ENCODE data around the gene U2AF1L4. TPM values are rescaled to one million over a fixed set of nuclear protein-coding genes. Genes with fewer than 3 reads are reported as not detected.
"Not testable (repeated sequence)": the region's sequence is repeated elsewhere in the genome, so short reads cannot be mapped to it uniquely, and the experiment has no call there.

The U2AF1L4 gene
- total RNA-seq, 1 donor from 2014 or later = 8.7 TPM

DNA sequence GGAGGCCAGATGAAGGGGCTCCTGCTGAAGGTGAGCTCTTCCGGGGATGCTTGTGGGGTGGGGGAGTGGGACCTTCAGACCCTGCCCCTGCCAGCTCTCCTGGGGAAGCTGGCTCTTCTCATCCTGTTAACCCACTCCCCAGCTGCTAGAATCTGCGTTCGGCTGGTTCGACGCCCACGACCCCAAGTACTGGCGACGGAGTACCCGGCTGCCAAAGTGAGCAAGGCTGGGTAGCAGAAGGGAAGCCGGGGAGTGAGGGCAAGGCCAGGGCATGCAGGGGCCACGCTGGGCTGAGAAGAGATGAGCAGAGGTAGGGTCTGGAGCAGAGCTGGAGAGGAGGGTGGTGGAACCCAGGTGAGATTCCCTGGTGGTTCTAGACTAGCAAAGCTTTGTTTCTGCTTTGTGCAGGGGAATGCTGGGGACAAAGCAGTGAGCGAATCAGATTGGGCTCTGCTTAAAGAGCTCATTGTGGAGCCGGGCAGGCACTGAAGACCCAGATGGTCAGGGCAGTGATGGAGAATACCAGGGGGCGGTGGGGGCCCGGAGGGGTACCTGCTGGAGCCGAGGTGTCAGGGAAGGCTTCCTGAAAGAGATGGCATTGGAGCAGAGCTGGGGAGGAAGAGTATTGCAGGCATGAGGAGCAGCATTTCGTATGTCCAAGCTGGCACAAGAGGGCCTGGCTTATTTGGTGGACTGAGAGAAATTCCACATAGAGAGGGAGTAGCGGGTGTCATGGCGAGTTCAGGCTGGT is 17.1 kb downstream of the U2AF1L4 start:
- no peak for DNase-seq (ENCODE audit: extremely low read depth, low read depth, low spot score)

DNA sequence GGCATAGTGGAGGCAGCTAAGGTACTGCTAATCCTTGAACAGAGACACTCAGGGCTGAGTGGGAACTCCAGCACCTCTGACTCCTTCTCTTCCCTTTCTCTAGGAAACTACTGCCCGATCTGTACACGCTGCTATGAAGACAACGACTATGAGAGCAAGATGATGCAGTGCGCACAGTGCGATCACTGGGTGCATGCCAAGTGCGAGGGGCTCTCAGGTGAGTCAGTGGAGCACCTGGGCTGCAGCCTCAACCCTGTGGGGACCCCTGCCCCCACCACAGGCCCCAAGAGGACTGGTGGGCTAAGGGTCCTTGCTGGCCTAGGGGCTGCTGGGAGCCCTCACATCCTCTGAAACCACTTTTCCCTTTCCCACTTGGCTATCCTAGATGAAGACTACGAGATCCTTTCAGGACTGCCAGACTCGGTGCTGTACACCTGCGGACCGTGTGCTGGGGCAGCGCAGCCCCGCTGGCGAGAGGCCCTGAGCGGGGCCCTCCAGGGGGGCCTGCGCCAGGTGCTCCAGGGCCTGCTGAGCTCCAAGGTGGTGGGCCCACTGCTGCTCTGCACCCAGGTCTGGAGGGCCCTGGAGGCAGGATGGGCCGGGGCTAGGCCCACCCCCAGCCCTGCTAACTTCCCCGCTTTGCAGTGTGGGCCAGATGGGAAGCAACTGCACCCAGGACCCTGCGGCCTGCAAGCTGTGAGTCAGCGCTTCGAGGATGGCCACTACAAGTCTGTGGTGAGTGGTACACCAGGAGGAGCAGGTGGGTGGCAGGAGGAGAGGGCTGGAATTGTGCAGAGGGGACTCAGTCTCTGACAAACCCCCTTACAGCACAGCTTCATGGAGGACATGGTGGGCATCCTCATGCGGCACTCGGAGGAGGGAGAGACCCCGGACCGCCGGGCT is 17.9 kb downstream of the U2AF1L4 start:
- DNase-seq (ENCODE audit: extremely low read depth, low read depth, low spot score) = no peak

DNA sequence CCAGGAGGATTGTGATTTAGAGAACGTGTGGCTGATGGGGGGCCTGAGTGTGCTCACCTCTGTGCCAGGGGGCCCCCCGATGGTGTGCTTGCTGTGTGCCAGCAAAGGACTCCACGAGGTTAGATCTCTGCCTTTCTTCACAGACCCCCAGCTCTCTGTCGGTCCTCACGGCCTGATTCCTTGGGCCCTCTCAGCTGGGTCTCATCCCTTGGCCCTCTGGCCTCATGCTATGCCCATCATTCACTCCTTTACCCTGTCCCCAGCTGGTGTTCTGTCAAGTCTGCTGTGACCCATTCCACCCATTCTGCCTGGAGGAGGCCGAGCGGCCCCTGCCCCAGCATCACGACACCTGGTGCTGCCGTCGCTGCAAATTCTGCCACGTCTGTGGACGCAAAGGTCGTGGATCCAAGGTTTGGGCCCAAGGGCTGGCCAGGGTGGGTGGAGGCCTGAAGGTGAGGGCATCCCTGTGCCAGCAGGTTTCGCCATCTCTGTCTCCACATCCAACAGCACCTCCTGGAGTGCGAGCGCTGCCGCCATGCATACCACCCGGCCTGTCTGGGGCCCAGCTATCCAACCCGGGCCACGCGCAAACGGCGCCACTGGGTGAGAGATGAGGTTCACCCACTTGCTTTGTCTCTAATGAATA is 19.9 kb downstream of the U2AF1L4 start:
- DNase-seq (ENCODE audit: extremely low read depth, low read depth, low spot score) = no peak

DNA sequence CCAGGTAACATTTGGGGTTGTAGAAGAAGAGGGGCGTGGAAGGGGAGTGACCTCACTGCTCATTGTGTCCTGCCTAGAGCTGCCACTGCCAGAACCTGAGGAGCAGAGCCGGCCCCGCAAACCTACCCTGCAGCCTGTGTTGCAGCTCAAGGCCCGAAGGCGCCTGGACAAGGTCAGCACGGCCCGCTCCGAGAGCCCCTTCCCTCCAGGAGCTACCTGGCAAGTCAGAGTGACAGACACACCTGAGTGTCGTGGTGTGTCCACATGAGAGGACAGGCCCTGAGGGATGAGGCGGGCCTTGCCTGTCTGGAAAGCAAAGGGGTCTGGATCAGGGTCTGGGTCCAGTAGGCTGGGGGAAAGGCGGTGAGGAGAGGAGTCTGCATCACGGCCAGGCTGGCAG is 20.7 kb downstream of the U2AF1L4 start:
- no peak for DNase-seq (ENCODE audit: extremely low read depth, low read depth, low spot score)

DNA sequence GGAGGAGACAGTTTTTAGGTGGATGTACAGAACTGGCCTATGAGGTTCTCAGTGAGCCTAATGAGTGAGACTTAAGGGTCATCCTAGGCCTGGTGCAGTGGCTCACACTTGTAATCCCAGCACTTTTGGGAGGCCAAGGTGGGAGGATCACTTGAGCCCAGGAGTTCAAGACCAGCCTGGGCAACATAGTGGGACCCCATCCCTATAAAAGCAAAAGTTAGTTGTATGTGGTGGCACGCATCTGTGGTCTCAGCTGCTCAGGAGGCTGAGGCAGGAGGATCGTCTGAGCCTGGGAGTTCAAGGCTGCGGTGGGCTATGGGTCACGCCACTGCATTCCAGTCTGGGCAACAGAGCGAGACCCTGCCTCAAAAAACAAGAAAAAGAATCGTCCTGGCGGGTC is 21.1 kb downstream of the U2AF1L4 start:
- not testable (repeated sequence) for DNase-seq (ENCODE audit: extremely low read depth, low read depth, low spot score)

DNA sequence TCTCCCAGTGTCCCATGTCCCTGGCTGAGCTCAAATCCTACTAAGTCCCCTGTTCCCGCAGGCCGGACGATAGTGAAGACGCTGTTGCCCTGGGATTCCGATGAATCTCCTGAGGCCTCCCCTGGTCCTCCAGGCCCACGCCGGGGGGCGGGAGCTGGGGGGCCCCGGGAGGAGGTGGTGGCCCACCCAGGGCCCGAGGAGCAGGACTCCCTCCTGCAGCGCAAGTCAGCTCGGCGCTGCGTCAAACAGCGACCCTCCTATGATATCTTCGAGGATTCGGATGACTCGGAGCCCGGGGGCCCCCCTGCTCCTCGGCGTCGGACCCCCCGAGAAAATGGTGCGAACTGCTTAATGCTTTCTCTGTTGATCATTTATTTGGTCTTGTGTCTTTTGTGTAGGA is 21.5 kb downstream of the U2AF1L4 start:
- no peak for DNase-seq (ENCODE audit: extremely low read depth, low read depth, low spot score)

DNA sequence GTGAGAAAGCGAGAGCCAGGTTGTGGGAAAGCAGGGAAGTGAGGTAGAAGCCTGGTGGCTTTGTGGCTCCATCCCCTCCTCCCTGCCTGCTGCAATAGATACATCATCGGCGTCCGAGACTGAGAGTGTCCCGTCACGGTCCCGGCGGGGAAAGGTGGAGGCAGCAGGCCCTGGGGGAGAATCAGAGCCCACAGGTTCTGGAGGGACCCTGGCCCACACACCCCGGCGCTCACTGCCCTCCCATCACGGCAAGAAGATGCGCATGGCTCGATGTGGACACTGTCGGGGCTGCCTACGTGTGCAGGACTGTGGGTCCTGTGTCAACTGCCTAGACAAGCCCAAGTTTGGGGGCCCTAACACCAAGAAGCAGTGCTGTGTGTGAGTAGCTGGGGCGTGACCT is 22.3 kb downstream of the U2AF1L4 start:
- no peak for DNase-seq (ENCODE audit: extremely low read depth, low read depth, low spot score)

DNA sequence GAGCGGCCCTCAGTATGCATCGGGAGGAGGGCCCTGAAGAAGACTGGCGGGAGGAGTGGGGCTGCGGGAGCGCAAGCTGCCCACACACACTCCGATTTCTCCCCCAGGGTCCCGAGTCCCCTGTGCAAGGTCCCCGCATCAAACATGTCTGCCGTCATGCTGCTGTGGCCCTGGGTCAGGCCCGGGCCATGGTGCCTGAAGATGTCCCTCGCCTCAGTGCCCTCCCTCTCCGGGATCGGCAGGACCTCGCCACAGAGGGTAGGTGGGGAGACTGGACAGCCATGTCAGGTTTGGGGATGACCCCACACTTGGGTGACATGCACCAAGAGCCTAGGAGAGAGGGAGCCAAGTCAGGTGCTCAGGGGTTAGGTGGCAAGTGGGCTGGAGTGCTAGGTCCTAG is 22.8 kb downstream of the U2AF1L4 start:
- DNase-seq (ENCODE audit: extremely low read depth, low read depth, low spot score) = no peak

DNA sequence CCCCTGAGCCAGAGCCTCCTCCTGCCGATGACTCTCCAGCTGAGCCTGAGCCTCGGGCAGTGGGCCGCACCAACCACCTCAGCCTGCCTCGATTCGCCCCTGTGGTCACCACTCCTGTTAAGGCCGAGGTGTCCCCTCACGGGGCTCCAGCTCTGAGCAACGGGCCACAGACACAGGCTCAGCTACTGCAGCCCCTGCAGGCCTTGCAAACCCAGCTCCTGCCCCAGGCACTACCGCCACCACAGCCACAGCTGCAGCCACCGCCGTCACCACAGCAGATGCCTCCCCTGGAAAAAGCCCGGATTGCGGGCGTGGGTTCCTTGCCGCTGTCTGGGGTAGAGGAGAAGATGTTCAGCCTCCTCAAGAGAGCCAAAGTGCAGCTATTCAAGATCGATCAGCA is 23.8 kb downstream of the U2AF1L4 start:
- DNase-seq (ENCODE audit: extremely low read depth, low read depth, low spot score) = no peak

DNA sequence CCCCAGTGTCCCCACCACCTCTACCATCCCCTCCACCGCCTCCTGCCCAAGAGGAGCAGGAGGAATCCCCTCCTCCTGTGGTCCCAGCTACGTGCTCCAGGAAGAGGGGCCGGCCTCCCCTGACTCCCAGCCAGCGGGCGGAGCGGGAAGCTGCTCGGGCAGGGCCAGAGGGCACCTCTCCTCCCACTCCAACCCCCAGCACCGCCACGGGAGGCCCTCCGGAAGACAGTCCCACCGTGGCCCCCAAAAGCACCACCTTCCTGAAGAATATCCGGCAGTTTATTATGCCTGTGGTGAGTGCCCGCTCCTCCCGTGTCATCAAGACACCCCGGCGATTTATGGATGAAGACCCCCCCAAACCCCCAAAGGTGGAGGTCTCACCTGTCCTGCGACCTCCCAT is 24.6 kb downstream of the U2AF1L4 start:
- DNase-seq (ENCODE audit: extremely low read depth, low read depth, low spot score) = no peak

DNA sequence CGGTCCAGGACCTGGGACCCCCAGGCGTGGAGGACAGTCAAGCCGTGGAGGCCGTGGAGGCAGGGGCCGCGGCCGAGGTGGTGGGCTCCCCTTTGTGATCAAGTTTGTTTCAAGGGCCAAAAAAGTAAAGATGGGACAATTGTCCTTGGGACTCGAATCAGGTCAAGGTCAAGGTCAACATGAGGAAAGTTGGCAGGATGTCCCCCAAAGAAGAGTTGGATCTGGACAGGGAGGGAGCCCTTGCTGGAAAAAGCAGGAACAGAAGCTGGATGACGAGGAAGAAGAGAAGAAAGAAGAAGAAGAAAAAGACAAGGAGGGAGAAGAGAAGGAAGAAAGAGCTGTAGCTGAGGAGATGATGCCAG is 25.1 kb downstream of the U2AF1L4 start:
- no peak for DNase-seq (ENCODE audit: extremely low read depth, low read depth, low spot score)

DNA sequence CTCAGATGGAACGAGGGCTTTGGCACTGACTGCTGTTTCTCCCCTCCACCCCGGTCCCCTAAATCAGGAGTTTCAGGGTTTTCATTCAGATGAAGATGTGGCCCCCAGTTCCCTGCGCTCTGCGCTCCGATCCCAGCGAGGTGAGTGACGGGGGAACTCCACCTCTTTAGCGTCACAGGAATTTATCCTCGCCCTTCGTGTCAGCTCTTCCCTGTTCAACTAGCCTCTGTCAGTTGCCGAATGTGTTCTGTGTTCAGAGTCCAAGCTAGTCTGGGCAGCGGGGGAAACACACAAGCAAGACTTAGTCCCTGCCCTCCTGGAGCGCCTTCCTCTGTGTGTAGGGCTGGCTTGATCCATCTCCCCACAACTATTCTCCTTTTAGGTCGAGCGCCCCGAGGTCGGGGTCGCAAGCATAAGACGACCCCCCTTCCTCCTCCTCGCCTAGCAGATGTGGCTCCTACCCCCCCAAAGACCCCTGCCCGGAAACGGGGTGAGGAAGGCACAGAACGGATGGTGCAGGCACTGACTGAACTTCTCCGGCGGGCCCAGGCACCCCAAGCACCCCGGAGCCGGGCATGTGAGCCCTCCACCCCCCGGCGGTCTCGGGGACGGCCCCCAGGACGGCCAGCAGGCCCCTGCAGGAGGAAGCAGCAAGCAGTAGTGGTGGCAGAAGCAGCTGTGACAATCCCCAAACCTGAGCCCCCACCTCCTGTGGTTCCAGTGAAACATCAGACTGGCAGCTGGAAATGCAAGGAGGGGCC is 25.6 kb downstream of the U2AF1L4 start:
- no peak for DNase-seq (ENCODE audit: extremely low read depth, low read depth, low spot score)

DNA sequence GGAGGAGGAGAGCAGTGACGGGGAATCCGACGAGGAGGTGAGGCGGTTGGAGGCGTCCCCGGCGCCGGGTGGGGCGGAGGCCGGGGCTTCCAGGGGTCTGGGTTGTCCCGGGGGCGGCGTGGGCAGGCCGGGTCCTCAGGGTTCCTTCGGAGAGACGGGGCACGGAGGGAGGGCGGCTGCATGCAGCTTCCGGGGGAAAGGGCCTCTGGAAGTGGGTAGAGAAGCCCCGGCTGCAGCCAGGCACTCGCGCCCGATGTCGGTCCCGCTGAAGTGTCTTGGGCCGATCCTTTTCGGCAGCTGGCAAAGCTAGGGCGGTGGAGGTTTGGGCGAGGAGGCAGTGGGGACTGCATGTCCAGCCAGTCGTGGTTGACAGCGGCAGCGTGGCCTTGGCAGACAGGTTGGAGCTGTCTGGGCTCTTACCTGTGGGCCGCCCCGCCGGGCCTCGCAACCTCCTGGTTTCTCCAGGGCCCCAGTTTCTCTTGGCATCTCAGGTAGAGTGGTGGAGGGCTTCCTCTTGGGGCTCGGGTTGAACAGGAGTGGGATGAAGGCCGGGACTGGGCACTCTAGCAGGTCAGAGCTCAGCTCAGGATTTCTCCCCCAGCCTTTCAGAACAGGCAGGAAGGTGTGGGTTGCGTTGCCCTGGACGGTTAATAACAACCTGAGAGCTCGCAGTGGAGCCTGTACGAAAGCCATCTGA is 26.7 kb downstream of the U2AF1L4 start:
- DNase-seq (ENCODE audit: extremely low read depth, low read depth, low spot score) = no peak

DNA sequence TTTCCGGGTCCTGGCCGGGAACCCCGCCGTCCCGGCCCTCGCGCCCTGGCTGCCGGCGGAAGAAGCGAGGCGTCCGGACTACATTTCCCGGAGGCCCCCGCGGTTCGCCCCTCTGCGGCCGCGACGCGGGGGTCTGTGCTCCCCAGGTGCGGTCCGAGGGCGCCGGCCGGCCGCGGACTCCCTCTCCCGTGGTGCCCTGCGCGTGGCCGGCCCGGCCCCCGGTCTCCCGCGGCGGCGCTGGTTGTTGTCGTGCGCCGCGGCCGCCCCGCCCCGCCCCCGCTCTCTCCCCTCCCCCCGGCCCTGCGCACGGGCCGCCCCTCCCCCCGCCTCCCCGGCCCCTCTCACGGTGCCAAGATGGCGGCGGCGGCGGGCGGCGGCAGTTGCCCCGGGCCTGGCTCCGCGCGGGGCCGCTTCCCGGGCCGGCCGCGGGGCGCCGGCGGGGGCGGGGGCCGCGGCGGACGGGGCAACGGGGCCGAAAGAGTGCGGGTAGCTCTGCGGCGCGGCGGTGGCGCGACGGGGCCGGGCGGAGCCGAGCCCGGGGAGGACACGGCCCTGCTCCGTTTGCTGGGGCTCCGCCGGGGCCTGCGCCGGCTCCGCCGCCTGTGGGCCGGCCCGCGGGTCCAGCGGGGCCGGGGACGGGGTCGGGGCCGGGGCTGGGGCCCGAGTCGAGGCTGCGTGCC is 27.4 kb downstream of the U2AF1L4 start, which contains the start of gene KMT2B:
Gene KMT2B (plus strand): TSS at position 339 of the 680 bp plus-strand sequence. CDS start 16 bp downstream, at position 355.
- no peak for DNase-seq (ENCODE audit: extremely low read depth, low read depth, low spot score)

DNA sequence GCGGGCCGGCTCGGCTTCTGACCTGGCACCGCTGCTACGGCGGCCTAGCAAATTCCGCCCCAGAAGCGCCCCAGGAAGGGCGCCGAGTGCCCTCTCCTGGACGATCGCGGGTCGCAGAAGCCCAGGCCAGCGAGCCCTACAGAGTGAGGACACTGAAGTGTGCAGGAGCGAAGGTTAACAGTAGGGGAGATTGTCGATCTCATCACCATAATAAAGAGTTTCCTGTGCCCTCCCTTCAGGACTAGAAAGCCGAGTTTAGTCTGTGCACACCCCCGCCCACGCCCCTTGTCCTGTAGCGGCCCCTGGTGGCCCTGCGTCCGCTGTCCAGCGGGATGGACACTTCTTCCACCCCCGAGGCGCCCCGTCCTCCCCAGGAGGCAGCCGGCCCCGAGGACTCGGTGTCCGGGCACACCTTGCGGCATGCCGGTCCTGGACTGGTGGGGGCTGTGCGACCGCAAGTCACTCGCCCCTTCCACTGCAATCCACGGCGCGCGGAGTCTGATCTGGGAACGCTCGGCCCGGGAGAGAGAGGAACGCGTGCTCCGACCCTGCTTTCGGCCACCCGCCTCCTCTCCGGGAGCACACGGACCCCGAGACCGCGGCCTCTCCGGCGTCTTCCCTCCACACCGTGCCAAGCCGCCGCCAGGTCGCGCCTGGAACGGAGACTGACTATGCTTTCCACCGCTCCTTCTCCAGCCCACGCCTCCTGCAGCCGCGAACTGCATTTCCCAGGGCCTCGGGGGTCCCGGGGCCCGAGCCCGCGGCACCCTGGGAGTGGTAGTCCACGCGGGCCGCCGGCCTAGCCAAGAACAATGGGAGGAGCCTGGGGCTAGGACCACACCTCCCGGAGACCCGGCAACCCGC is 28.2 kb downstream of the U2AF1L4 start:
- peak; percentile 55 for DNase-seq (ENCODE audit: extremely low read depth, low read depth, low spot score)

DNA sequence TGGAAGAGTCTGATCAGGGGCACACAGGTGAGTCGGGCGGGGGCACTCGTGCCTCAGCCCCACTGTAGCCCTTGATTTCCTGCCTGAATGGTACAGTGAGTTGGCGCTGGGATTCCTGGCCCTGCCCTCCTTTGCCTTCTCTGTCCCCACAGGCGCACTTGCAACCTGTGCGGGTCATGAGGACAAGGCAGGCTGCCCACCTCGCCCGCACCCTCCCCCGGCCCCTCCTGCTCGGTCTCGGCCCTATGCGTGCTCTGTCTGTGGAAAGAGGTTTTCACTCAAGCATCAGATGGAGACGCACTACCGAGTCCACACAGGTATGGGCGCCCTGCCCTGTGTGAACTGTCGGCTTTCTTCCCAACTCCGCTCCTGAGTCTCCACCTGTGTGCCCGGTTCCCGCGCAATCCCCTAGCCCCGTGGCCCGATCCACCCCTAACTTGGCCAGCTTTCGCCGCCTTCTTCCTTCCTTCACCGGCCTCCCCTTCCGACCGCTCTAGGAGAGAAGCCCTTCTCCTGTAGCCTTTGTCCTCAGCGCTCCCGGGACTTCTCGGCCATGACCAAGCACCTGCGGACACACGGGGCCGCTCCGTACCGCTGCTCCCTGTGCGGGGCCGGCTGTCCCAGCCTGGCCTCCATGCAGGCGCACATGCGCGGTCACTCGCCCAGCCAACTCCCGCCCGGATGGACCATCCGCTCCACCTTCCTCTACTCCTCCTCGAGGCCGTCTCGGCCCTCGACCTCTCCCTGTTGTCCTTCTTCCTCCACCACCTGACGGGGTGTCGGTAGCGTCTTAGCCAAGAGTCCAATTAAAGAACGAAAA is 29.0 kb downstream of the U2AF1L4 start:
- DNase-seq (ENCODE audit: extremely low read depth, low read depth, low spot score) = no peak

DNA sequence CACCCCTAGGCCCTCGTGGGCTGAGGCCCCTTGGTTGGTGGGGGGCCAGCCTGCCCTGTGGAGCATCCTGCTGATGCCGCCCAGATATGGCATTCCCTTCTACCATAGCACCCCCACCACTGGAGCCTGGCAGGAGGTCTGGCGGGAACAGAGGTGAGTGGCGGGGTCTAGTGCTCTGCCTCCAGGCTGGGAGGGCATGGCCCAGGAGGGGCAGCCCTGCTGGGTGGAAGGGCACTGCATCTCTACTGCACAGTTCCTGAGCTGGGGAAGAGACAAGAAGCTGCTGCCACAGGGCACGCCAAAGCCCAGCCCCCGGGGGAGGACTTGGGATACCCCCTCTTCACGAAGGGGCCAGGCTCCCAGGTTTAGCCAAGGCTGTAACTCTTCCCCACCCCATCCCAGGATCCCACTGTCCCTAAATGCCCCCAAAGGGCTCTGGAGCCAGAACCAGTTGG is 29.8 kb downstream of the U2AF1L4 start:
- no peak for DNase-seq (ENCODE audit: extremely low read depth, low read depth, low spot score)

All from glomerular endothelial cell (primary cell).